Vagina (tissue), 2 donors: ENCODE results near the gene KIF23.

Experiments used
- POLR2A ChIP-seq, 2 donors: fragments of 450-650 bp; IDR thresholded peaks; one replicate each; pipeline ENCODE4 v1.6.1; 2017; ENCODE audit warnings: antibody characterized with exemption in 2 of 2, mild to moderate bottlenecking in 2 of 2, moderate library complexity in 2 of 2
- POLR2AphosphoS5 ChIP-seq, 2 donors: sonication (generic); formaldehyde crosslinking; IDR thresholded peaks; one replicate each; pipeline ENCODE4 v1.9.0; 2017; ENCODE audit warnings: antibody characterized with exemption in 2 of 2, mild to moderate bottlenecking in 2 of 2, low read depth in 1 of 2; ENCODE audit not compliant: insufficient read depth in 1 of 2

GRCh38 chr15:69476704-69477473 lies 62.7 kb downstream of the KIF23 start:
- no peak for TF ChIP-seq POLR2A (IDR thresholded peaks at IDR 0.05)
- no peak for TF ChIP-seq POLR2AphosphoS5 (IDR thresholded peaks at IDR 0.05; ENCODE audit: insufficient read depth in 1 of 2, low read depth in 1 of 2)
